K562 (cell line): ENCODE data around the gene NMT2.

Experiments used
- AFF4 ChIP-seq: sonication (generic); formaldehyde crosslinking; IDR thresholded peaks from 2 replicates; pipeline ENCODE4 v1.8.0; 2023; ENCODE audit warnings: mild to moderate bottlenecking, missing genetic modification reagents
- CHD2 ChIP-seq: IDR thresholded peaks from 2 replicates; pipeline ENCODE4 v1.6.1; 2011; ENCODE audit warnings: low read depth, low read length
- ELF2 ChIP-seq: fragments of 250-450 bp; sonication (Bioruptor Pico); IDR thresholded peaks from 2 replicates; pipeline ENCODE4 v1.5.0; 2021; ENCODE audit warnings: mild to moderate bottlenecking
- GATA2 ChIP-seq: sonication (generic); formaldehyde crosslinking; IDR thresholded peaks from 2 replicates; pipeline ENCODE4 v1.4.0; 2020; ENCODE audit warnings: mild to moderate bottlenecking, missing genetic modification reagents
- HDAC2 ChIP-seq: fragments of 450-650 bp; IDR thresholded peaks from 2 replicates; pipeline ENCODE4 v1.6.1; 2016; ENCODE audit warnings: mild to moderate bottlenecking
- NCOA4 ChIP-seq: fragments of 450-650 bp; IDR thresholded peaks from 2 replicates; pipeline ENCODE4 v1.6.1; 2018; ENCODE audit warnings: mild to moderate bottlenecking; ENCODE audit not compliant: partially characterized antibody
- PTBP1 ChIP-seq: fragments of 200-400 bp; formaldehyde crosslinking; IDR thresholded peaks from 2 replicates; pipeline ENCODE4 v1.6.1; 2017; ENCODE audit warnings: low read depth, low read length
- RAD21 ChIP-seq, 2 experiments: fragments of 250-450 bp in 1 of 2; fragments of 450-650 bp in 1 of 2; sonication (Bioruptor Pico) in 1 of 2; formaldehyde crosslinking in 1 of 2; IDR thresholded peaks in 1 of 2; conservative IDR thresholded peaks in 1 of 2; 2 replicates each; pipeline versions ENCODE4 v1.4.0 to v1.8.0; 2020 to 2022; ENCODE audit warnings: mild to moderate bottlenecking in 2 of 2, moderate library complexity in 1 of 2
- U2AF1 ChIP-seq: fragments of 200-400 bp; formaldehyde crosslinking; optimal IDR thresholded peaks from 2 replicates; pipeline ENCODE3; 2017; ENCODE audit warnings: mild to moderate bottlenecking, low read depth, low read length, moderate library complexity
- ZNF124 ChIP-seq: sonication (generic); formaldehyde crosslinking; IDR thresholded peaks from 2 replicates; pipeline ENCODE4 v1.8.1; 2022; ENCODE audit warnings: missing genetic modification reagents
- ZZZ3 ChIP-seq: fragments of 450-650 bp; IDR thresholded peaks from 2 replicates; pipeline ENCODE4 v1.6.1; 2016; ENCODE audit warnings: antibody characterized with exemption, mild to moderate bottlenecking, moderate library complexity
- TF ChIP-seq, protein P1 (sequence below), 3 experiments: IDR thresholded peaks in 2 of 3; conservative IDR thresholded peaks in 1 of 3; 2 replicates each; pipeline ENCODE4 v1.5.1; 2011 to 2012; ENCODE audit warnings: low read length in 3 of 3, mild to moderate bottlenecking in 3 of 3, control low read depth in 2 of 3, improper control_type of control experiment in 1 of 3, inconsistent platforms in 1 of 3, low read depth in 1 of 3, mixed read lengths in 1 of 3, moderate library complexity in 1 of 3; ENCODE audit not compliant: insufficient read depth in 2 of 3
- TF ChIP-seq, protein P2 (sequence below): fragments of 450-650 bp; conservative IDR thresholded peaks from 2 replicates; pipeline ENCODE4 v1.6.1; 2016; ENCODE audit warnings: missing genetic modification characterization, low read depth, mild to moderate bottlenecking, missing compliant biosample characterization, moderate library complexity

GRCh38 chr10:15091418-15091817 is 77.1 kb downstream of the NMT2 start:
- TF ChIP-seq, protein P1, sequence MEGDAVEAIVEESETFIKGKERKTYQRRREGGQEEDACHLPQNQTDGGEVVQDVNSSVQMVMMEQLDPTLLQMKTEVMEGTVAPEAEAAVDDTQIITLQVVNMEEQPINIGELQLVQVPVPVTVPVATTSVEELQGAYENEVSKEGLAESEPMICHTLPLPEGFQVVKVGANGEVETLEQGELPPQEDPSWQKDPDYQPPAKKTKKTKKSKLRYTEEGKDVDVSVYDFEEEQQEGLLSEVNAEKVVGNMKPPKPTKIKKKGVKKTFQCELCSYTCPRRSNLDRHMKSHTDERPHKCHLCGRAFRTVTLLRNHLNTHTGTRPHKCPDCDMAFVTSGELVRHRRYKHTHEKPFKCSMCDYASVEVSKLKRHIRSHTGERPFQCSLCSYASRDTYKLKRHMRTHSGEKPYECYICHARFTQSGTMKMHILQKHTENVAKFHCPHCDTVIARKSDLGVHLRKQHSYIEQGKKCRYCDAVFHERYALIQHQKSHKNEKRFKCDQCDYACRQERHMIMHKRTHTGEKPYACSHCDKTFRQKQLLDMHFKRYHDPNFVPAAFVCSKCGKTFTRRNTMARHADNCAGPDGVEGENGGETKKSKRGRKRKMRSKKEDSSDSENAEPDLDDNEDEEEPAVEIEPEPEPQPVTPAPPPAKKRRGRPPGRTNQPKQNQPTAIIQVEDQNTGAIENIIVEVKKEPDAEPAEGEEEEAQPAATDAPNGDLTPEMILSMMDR (IDR thresholded peaks at IDR 0.05 in 2 of 3, conservative IDR thresholded peaks at IDR 0.05 in 1 of 3; ENCODE audit: insufficient read depth in 2 of 3, low read depth in 1 of 3, low read length in 3 of 3), result no peak
- TF ChIP-seq ELF2 (CRISPR knock-in tag) (no peak), ZNF124 (CRISPR knock-in tag) (no peak), U2AF1 (no peak), RAD21 (CRISPR knock-in tag; conservative IDR thresholded peaks at IDR 0.05 in 1 of 2, IDR thresholded peaks at IDR 0.05 in 1 of 2) (no peak), CHD2 (no peak), HDAC2 (no peak), PTBP1 (no peak), NCOA4 (no peak), GATA2 (CRISPR knock-in tag) (no peak), ZZZ3 (no peak), AFF4 (CRISPR knock-in tag) (no peak)
- TF ChIP-seq, protein P2, sequence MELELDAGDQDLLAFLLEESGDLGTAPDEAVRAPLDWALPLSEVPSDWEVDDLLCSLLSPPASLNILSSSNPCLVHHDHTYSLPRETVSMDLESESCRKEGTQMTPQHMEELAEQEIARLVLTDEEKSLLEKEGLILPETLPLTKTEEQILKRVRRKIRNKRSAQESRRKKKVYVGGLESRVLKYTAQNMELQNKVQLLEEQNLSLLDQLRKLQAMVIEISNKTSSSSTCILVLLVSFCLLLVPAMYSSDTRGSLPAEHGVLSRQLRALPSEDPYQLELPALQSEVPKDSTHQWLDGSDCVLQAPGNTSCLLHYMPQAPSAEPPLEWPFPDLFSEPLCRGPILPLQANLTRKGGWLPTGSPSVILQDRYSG (tag), result no peak
